ENCODE results near the gene TEPSIN. TPM values are rescaled to one million over a fixed set of nuclear protein-coding genes. Genes with fewer than 3 reads are reported as not detected.

TEPSIN gene, protein sequence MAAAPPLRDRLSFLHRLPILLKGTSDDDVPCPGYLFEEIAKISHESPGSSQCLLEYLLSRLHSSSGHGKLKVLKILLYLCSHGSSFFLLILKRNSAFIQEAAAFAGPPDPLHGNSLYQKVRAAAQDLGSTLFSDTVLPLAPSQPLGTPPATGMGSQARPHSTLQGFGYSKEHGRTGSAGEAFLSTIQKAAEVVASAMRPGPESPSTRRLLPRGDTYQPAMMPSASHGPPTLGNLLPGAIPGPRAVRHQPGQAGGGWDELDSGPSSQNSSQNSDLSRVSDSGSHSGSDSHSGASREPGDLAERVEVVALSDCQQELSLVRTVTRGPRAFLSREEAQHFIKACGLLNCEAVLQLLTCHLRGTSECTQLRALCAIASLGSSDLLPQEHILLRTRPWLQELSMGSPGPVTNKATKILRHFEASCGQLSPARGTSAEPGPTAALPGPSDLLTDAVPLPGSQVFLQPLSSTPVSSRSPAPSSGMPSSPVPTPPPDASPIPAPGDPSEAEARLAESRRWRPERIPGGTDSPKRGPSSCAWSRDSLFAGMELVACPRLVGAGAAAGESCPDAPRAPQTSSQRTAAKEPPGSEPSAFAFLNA
- total RNA-seq = 8.2 and 11.3 TPM in 2 replicates

DNA sequence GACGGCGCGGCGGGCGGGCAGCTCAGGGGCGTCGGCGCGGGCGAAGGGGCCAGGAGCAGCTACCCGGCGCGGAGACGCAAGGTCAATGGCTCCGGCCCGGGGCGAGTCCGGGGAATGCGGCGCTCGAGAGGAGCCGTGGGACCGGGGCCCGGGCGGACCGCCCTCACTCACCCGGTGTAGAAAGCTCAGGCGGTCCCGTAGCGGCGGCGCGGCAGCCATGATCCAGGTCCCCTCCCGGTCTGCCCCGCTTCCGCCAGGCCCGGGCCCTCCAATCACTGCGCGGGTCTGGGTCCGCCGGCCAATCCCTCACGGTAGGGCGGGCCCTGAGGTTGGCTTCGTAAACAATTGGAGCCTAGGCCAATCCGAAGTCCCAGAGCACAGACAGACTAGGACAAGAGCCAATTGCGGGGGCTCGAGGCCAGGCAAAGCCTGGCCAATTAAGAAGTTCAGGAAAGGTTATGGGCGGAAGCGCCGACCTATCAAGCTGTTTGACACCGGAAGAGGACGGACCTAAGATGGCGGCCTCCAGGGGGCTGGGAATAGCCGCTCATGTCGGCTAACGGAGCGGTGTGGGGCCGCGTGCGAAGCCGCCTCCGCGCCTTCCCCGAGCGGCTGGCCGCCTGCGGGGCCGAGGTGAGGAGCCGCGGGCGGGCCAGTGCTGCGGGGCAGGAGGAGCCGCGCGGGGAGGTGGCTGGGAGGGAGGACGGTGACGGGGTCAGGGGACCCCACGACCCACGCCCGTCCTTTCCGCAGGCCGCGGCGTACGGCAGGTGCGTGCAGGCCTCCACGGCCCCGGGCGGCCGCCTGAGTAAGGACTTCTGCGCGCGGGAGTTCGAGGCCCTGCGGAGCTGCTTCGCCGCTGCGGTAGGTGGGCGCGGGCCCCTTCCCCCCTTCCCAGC, at the start of gene TEPSIN, which contains the start of gene NDUFAF8:
Gene TEPSIN, minus strand, starts transcription at position 241 of the 899 bp plus-strand sequence. Its CDS starts 22 bp downstream, at position 219.
Gene NDUFAF8, plus strand, starts transcription at position 504 of the 899 bp plus-strand sequence. Its CDS starts 46 bp downstream, at position 550.

DNA sequence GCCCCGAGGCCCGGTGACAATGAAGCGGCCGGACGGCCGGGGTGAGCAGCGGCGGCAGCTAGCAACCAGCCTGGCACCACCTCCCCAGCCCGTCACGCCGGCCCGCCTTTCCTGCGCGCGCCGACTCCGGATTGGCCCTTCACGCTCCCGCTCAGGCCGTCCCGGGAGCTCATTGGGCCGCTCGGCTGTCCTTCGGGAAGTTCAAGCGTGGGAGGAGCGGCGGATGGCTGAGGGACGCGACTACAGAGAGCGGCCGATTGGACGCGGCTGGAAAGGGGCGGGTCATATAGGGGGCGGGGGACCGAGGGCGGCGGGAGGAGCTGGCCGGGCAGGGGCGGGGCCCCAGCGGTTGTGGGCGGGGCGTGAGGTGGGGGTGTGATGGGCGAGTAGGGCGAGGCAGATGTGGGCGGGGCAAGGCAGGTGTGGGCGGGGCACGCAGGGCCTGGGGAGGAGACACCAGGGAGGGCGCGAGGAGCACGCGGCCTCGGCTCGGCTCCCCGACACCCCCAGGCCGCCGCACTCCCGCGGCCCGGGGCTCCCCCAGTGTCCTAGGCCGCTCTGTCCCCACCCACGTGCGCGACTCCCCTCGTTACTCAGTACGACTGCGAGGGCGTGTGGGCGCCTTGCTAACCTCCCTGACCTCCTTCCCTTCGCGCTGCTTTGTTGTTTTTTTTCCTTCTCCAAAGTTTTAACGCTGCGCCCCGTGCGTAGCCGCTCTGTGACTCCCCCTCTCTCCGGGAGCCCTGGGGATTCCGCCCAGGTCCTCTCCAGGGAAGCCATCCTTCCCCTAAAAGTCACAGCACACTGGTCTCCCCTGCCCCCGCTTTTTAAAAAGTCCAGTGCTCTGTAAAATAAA, 15.7 kb downstream of the TEPSIN start, which contains the start of gene CEP131:
Gene CEP131, minus strand, starts transcription at position 60 of the 856 bp plus-strand sequence. CDS start 2,909 bp downstream, outside the sequence.

Other genes starting within 250 kb of the TEPSIN start
- 9.8 and 12.0 TPM in 2 replicates for gene CHMP6, start 247.2 kb downstream of the TEPSIN start, total RNA-seq
- 22.3 and 28.5 TPM in 2 replicates for gene BAIAP2, start 203.9 kb downstream of the TEPSIN start, total RNA-seq
- not detected in 2 replicates for gene PVALEF, start 73.5 kb downstream of the TEPSIN start, total RNA-seq
- 0.32 TPM in 1 of 2 replicates, not detected in the other for gene AATK, start 72.8 kb downstream of the TEPSIN start, total RNA-seq
- gene CEP131, start 16.1 kb downstream of the TEPSIN start, total RNA-seq = 11.7 and 13.7 TPM in 2 replicates
- 43.7 and 71.5 TPM in 2 replicates for gene NDUFAF8, start 263 bp upstream of the TEPSIN start, total RNA-seq
- 47.0 and 49.5 TPM in 2 replicates for gene SLC38A10, start 56.3 kb upstream of the TEPSIN start, total RNA-seq
- gene BAHCC1, start 156.4 kb upstream of the TEPSIN start, total RNA-seq = 4.4 and 5.1 TPM in 2 replicates